ENCODE results near the gene TMEM208. TPM values are rescaled to one million over a fixed set of nuclear protein-coding genes. Genes with fewer than 3 reads are reported as not detected.

The TMEM208 gene
- total RNA-seq, 1 donor from 2014 or later = 44.9 TPM

GRCh38 chr16:67207249-67208091, 19.5 kb upstream of the TMEM208 start:
- DNase-seq (ENCODE audit: low spot score) = no peak
- ATAC-seq = no peak

GRCh38 chr16:67208154-67208896, 18.6 kb upstream of the TMEM208 start:
- no peak for ATAC-seq
- no peak for DNase-seq (ENCODE audit: low spot score)

- no peak for ATAC-seq
- DNase-seq (ENCODE audit: low spot score) = no peak
These were observed 17.4 kb upstream of the TMEM208 start for GRCh38 chr16:67209565-67209964.

GRCh38 chr16:67210069-67210937, 16.6 kb upstream of the TMEM208 start:
- DNase-seq (ENCODE audit: low spot score) (peak; percentile 89), ATAC-seq (peak; percentile 89)

GRCh38 chr16:67211674-67212073, 15.3 kb upstream of the TMEM208 start:
- DNase-seq (ENCODE audit: low spot score) (no peak), ATAC-seq (no peak)

- ATAC-seq (no peak), DNase-seq (ENCODE audit: low spot score) (no peak)
These were observed 14.2 kb upstream of the TMEM208 start for GRCh38 chr16:67212766-67213165.

GRCh38 chr16:67213197-67214019, 13.5 kb upstream of the TMEM208 start:
- DNase-seq (ENCODE audit: low spot score) (no peak), ATAC-seq (no peak)

- ATAC-seq = no peak
These were observed 11.2 kb upstream of the TMEM208 start for GRCh38 chr16:67215706-67216105.

GRCh38 chr16:67216612-67217490, 10.1 kb upstream of the TMEM208 start:
- DNase-seq (ENCODE audit: low spot score) (no peak), ATAC-seq (peak; percentile 63)

More at GRCh38 chr16:67215706-67216105, 11.2 kb upstream of the TMEM208 start:
- DNase-seq (ENCODE audit: low spot score) = no peak

- no peak for DNase-seq (ENCODE audit: low spot score)
- ATAC-seq = peak; percentile 63
These were observed 2.9 kb upstream of the TMEM208 start for GRCh38 chr16:67223992-67224391.

- no peak for DNase-seq (ENCODE audit: low spot score)
- ATAC-seq = no peak
These were observed 581 bp upstream of the TMEM208 start for GRCh38 chr16:67226295-67226803.

- DNase-seq (ENCODE audit: low spot score) = no peak
- ATAC-seq = no peak
These were observed 614 bp downstream of the TMEM208 start for GRCh38 chr16:67227567-67227921.

- ATAC-seq (no peak), DNase-seq (ENCODE audit: low spot score) (no peak)
These were observed 1.3 kb downstream of the TMEM208 start for GRCh38 chr16:67228034-67228785.

GRCh38 chr16:67228905-67229304, 2.0 kb downstream of the TMEM208 start:
- no peak for DNase-seq (ENCODE audit: low spot score)
- ATAC-seq = no peak

- no peak for DNase-seq (ENCODE audit: low spot score)
- no peak for ATAC-seq
These were observed 3.2 kb downstream of the TMEM208 start for GRCh38 chr16:67229906-67230808.

- ATAC-seq (peak; percentile 57), DNase-seq (ENCODE audit: low spot score) (peak; percentile 76)
These were observed 4.1 kb downstream of the TMEM208 start for GRCh38 chr16:67230809-67231660.
